Ascending aorta (tissue), 2 donors: ENCODE data around the gene TIGD6. TPM values are rescaled to one million over a fixed set of nuclear protein-coding genes. Genes with fewer than 3 reads are reported as not detected.
A peak's percentile ranks its signal among the peaks of the same experiment; 100 is the strongest.

Source experiments
- DNase-seq, 2 donors: peaks; one replicate each; pipeline ENCODE4 v3.0.0-alpha.2; 2019; ENCODE audit warnings: low spot score in 2 of 2
- H3K27ac ChIP-seq, 2 donors: fragments of 200-600 bp; sonication (generic); one replicate each; pipeline ENCODE4 v1.5.1; 2016 to 2017; ENCODE audit warnings: mild to moderate bottlenecking in 1 of 2
- H3K27me3 ChIP-seq: fragments of 200-600 bp; sonication (generic); one replicate; pipeline ENCODE4 v1.5.1; 2017
- H3K36me3 ChIP-seq, 2 donors: fragments of 200-600 bp; sonication (generic); one replicate each; pipeline ENCODE4 v1.5.1; 2016
- H3K4me1 ChIP-seq, 2 donors: fragments of 200-600 bp; sonication (generic); one replicate each; pipeline ENCODE4 v1.5.1; 2016 to 2017; ENCODE audit warnings: mild to moderate bottlenecking in 1 of 2
- H3K4me3 ChIP-seq, 2 donors: fragments of 200-600 bp; sonication (generic); one replicate each; pipeline ENCODE4 v1.5.1; 2016 to 2017; ENCODE audit warnings: mild to moderate bottlenecking in 1 of 2
- H3K9me3 ChIP-seq, 2 donors: fragments of 200-600 bp; sonication (generic); one replicate each; pipeline ENCODE4 v1.5.1; 2016
- CTCF ChIP-seq, 3 experiments: fragments of 200-600 bp in 2 of 3; fragments of 450-650 bp in 1 of 3; sonication (generic) in 2 of 3; IDR thresholded peaks; one replicate each; pipeline ENCODE4 v1.5.1; 2016 to 2019; ENCODE audit warnings: antibody characterized with exemption in 3 of 3, mild to moderate bottlenecking in 1 of 3, moderate library complexity in 1 of 3
- intact Hi-C: fragments of 100-400 bp; cut with DNase I; formaldehyde crosslinking; loops from one replicate; pipeline ENCODE4 v1.15.1; 2023
- total RNA-seq: library from RNA; depleted of rRNA; stranded (reverse); fragments of >200 nt; gene quantifications from one replicate; pipeline ENCODE4 v1.1.0, GENCODE V29; 2016

TIGD6 gene
- total RNA-seq, 1 donor from 2014 or later = 4.2 TPM

- Histone ChIP-seq H3K9me3 (no peaks in the 10 kb centered on the region), H3K27ac (peak overlapping the region; percentile 93 to 95), H3K36me3 (no peaks in the 10 kb centered on the region), H3K4me3 (peak overlapping the region; percentile 79 to 98), H3K4me1 (peaks cover 8 to 27% of the 10 kb centered on the region in 2 donors), H3K27me3 (no peaks in the 10 kb centered on the region)
- no peak for DNase-seq
- no peak for TF ChIP-seq CTCF (IDR thresholded peaks at IDR 0.05)
- intact Hi-C loops = no loop called here
These were observed 1.1 kb downstream of the TIGD6 start for GRCh38 chr5:149999359-149999758.

GRCh38 chr5:149998281-149998680 is 2.2 kb downstream of the TIGD6 start:
- H3K4me1 ChIP-seq = peaks cover 10 to 34% of the 10 kb centered on the region in 2 donors
- no peak for DNase-seq
- no peak overlapping the region for H3K4me3 ChIP-seq
- no peak overlapping the region for H3K27ac ChIP-seq
- no peak for TF ChIP-seq CTCF (IDR thresholded peaks at IDR 0.05)
- no peaks in the 10 kb centered on the region for H3K36me3 ChIP-seq
- intact Hi-C loops = no loop called here
- no peaks in the 10 kb centered on the region for H3K9me3 ChIP-seq
- H3K27me3 ChIP-seq = no peaks in the 10 kb centered on the region

- DNase-seq = no peak
- Histone ChIP-seq H3K36me3 (no peaks in the 10 kb centered on the region), H3K9me3 (no peaks in the 10 kb centered on the region), H3K27ac (peak overlapping the region in 1 of 2 donors; percentile 55), H3K27me3 (no peaks in the 10 kb centered on the region), H3K4me3 (no peak overlapping the region), H3K4me1 (peaks cover 6 to 21% of the 10 kb centered on the region in 2 donors)
- TF ChIP-seq CTCF (IDR thresholded peaks at IDR 0.05) = no peak
- intact Hi-C loops = no loop called here
These were observed 4.1 kb downstream of the TIGD6 start for GRCh38 chr5:149996205-149996890.

- H3K4me3 ChIP-seq = no peak overlapping the region
- intact Hi-C loops = no loop called here
These were observed 4.9 kb downstream of the TIGD6 start for GRCh38 chr5:149995385-149996204.

GRCh38 chr5:149993471-149993870 is 7.0 kb downstream of the TIGD6 start:
- intact Hi-C loops = loop anchor here (5.0 kb wide), 1 partner anchor 356 kb away; no protein-coding TSS in a partner anchor
- H3K36me3 ChIP-seq = no peaks in the 10 kb centered on the region
- H3K9me3 ChIP-seq = no peaks in the 10 kb centered on the region
- peak overlapping the region; percentile 29 to 48 for H3K27ac ChIP-seq
- H3K27me3 ChIP-seq = no peaks in the 10 kb centered on the region
- H3K4me3 ChIP-seq = no peak overlapping the region
- TF ChIP-seq CTCF (IDR thresholded peaks at IDR 0.05) = no peak
- H3K4me1 ChIP-seq = peaks cover 2 to 10% of the 10 kb centered on the region in 2 donors
- no peak for DNase-seq

More at GRCh38 chr5:149995385-149996204, 4.9 kb downstream of the TIGD6 start:
- H3K36me3 ChIP-seq = no peaks in the 10 kb centered on the region
- DNase-seq = no peak
- peak overlapping the region; percentile 29 to 55 for H3K27ac ChIP-seq
- no peak for TF ChIP-seq CTCF (IDR thresholded peaks at IDR 0.05)
- peaks cover 6 to 21% of the 10 kb centered on the region in 2 donors for H3K4me1 ChIP-seq
- H3K9me3 ChIP-seq = no peaks in the 10 kb centered on the region
- H3K27me3 ChIP-seq = no peaks in the 10 kb centered on the region
